Measurements from ENCODE around the gene TPSD1.

GRCh38 chr16:1282324-1282973 lies 26.6 kb downstream of the TPSD1 start:
- TF ChIP-seq, protein P1, sequence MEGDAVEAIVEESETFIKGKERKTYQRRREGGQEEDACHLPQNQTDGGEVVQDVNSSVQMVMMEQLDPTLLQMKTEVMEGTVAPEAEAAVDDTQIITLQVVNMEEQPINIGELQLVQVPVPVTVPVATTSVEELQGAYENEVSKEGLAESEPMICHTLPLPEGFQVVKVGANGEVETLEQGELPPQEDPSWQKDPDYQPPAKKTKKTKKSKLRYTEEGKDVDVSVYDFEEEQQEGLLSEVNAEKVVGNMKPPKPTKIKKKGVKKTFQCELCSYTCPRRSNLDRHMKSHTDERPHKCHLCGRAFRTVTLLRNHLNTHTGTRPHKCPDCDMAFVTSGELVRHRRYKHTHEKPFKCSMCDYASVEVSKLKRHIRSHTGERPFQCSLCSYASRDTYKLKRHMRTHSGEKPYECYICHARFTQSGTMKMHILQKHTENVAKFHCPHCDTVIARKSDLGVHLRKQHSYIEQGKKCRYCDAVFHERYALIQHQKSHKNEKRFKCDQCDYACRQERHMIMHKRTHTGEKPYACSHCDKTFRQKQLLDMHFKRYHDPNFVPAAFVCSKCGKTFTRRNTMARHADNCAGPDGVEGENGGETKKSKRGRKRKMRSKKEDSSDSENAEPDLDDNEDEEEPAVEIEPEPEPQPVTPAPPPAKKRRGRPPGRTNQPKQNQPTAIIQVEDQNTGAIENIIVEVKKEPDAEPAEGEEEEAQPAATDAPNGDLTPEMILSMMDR (IDR thresholded peaks at IDR 0.05), result no peak
- TF ChIP-seq ZFX (IDR thresholded peaks at IDR 0.05; ENCODE audit: borderline replicate concordance), result no peak

Measured in 22Rv1 (cell line).